Spinal cord (tissue), 10 donors: Measurements from ENCODE around the gene PSAP. TPM values are rescaled to one million over a fixed set of nuclear protein-coding genes. Genes with fewer than 3 reads are reported as not detected.
A peak's percentile ranks its signal among the peaks of the same experiment; 100 is the strongest.

ENCODE experiments used
- DNase-seq, 6 donors: peaks; one replicate each; pipeline versions ENCODE4 v3.0.0 to v3.0.0-alpha.2; 2013 to 2015; ENCODE audit warnings: low spot score in 6 of 6, low read depth in 4 of 6
- H3K27ac ChIP-seq: one replicate; pipeline ENCODE4 v1.5.1; 2013; ENCODE audit warnings: low read depth, low read length, control low read depth
- H3K27me3 ChIP-seq: one replicate; pipeline ENCODE4 v1.6.1; 2013; ENCODE audit warnings: low read length; ENCODE audit not compliant: control insufficient read depth, insufficient read depth
- H3K36me3 ChIP-seq: one replicate; pipeline ENCODE4 v1.6.1; 2013; ENCODE audit warnings: low read length; ENCODE audit not compliant: control insufficient read depth, insufficient read depth
- H3K4me1 ChIP-seq: one replicate; pipeline ENCODE4 v1.6.1; 2013; ENCODE audit warnings: low read length; ENCODE audit not compliant: control insufficient read depth, insufficient read depth
- H3K4me3 ChIP-seq: one replicate; pipeline ENCODE4 v1.5.1; 2013; ENCODE audit warnings: low read depth, low read length, control low read depth
- H3K9me3 ChIP-seq: one replicate; pipeline ENCODE4 v1.6.1; 2013; ENCODE audit warnings: low read length; ENCODE audit not compliant: control insufficient read depth, insufficient read depth
- WGBS: methylation state at CpG from one replicate; pipeline ENCODE4 v1.1.5; 2013; ENCODE audit warnings: missing lambda C conversion rate; ENCODE audit not compliant: insufficient coverage; 5-methylcytosine and 5-hydroxymethylcytosine counted together
- polyA plus RNA-seq, 2 donors: library from polyadenylated mRNA; unstranded; fragments of 120-200 nt; gene quantifications; one replicate each; pipeline ENCODE4 v1.2.1, GENCODE V29; 2013; ENCODE audit not compliant: insufficient read length in 2 of 2
- total RNA-seq, 2 donors: library from RNA; depleted of rRNA in 1 of 2; stranded (reverse); fragments of 120-200 nt in 1 of 2; fragments of >200 nt in 1 of 2; gene quantifications; one replicate each; pipeline versions ENCODE4 v1.2.3 to v1.2.4, GENCODE V29; 2013 to 2014
- donor health status: healthy.

PSAP gene
- total and polyA plus RNA-seq, 4 donors, result 882 to 1,358 (median 1,236) TPM

GRCh38 chr10:71847418-71847817 lies 3.6 kb downstream of the PSAP start:
- Histone ChIP-seq H3K9me3 (no peaks in the 10 kb centered on the region), H3K4me1 (peaks cover 39% of the 10 kb centered on the region), H3K36me3 (no peaks in the 10 kb centered on the region), H3K4me3 (no peak overlapping the region), H3K27ac (no peak overlapping the region), H3K27me3 (no peaks in the 10 kb centered on the region)
- WGBS, result 93% methylated on average over 5 of the region's 8 CpGs
- no peak for DNase-seq

DNA sequence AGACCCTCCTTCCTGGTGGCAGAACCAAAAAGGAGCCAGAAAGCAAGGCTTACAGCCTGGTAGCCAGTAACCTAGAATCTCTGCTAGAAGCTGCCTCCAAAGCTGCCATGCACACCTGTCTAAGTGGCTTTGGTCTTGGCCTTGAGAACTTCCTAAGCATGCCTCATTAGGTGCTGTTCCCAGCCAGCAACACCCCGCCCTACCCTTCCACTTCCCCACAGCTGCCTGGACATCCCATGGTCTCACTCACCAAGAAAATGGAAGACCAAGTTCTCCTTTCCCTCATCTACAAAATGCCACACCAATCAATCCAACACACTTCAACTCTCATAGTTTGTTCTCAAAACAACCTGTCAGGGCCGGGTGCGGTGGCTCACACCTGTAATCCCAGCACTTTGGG lies 4.2 kb downstream of the PSAP start:
- Histone ChIP-seq H3K4me1 (peaks cover 40% of the 10 kb centered on the region), H3K9me3 (no peaks in the 10 kb centered on the region), H3K27me3 (no peaks in the 10 kb centered on the region), H3K36me3 (no peaks in the 10 kb centered on the region), H3K27ac (peak overlapping the region; percentile 1), H3K4me3 (no peak overlapping the region)
- no peak for DNase-seq
- 95% methylated on average over 2 of the region's 3 CpGs for WGBS

- no peaks in the 10 kb centered on the region for H3K36me3 ChIP-seq
- H3K27me3 ChIP-seq, result no peaks in the 10 kb centered on the region
- no peaks in the 10 kb centered on the region for H3K9me3 ChIP-seq
- DNase-seq, result no peak
- no peak overlapping the region for H3K4me3 ChIP-seq
- H3K27ac ChIP-seq, result no peak overlapping the region
- peaks cover 46% of the 10 kb centered on the region for H3K4me1 ChIP-seq
- WGBS, result 64% methylated on average over 5 of the region's 11 CpGs
Observed at GRCh38 chr10:71845410-71846405, 5.3 kb downstream of the PSAP start.

DNA sequence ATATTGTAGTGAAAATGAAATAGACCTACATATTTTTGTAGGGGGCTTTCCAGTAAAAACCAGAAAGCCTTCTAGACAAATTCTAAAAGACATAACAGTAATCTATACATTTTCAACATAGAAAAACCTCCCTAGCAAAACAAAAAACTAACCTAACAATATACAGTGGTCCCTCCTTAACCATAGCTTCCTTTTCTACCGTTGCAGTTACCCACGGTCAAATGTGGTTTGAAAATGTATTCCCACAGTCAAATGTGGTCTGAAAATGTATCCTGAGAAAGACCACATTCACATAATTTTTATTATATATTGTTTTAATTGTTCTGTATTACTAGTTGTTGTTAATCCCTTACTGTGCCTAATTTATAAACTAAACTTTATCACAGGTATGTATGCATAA lies 6.4 kb downstream of the PSAP start:
- Histone ChIP-seq H3K4me3 (no peak overlapping the region), H3K9me3 (no peaks in the 10 kb centered on the region), H3K4me1 (peaks cover 51% of the 10 kb centered on the region), H3K27me3 (no peaks in the 10 kb centered on the region), H3K27ac (no peak overlapping the region), H3K36me3 (no peaks in the 10 kb centered on the region)
- no CpG with 5 or more reads among the region's 2 CpGs for WGBS
- DNase-seq, result no peak

DNA sequence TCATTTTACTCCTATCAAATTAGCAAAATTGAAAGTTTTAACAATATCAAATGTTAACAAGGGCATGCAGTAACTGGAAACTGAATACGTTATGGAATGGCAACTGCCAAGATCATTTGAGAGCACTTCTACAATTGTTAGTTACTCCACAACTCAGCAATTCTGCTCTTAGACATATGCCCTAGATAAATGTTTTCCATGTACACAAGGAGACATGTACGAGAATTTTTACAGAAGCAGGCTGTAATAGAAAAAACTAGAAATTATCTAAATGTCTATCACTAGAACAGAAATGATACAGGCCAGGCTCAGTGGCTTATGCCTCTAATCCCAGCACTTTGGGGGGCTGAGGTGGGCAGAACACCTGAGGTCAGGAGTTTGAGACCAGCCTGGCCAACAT lies 7.0 kb downstream of the PSAP start:
- WGBS, result 60% methylated on average over 1 of the region's 2 CpGs
- Histone ChIP-seq H3K9me3 (no peaks in the 10 kb centered on the region), H3K27me3 (no peaks in the 10 kb centered on the region), H3K36me3 (no peaks in the 10 kb centered on the region), H3K27ac (no peak overlapping the region), H3K4me1 (peaks cover 52% of the 10 kb centered on the region), H3K4me3 (no peak overlapping the region)
- DNase-seq, result no peak

- Histone ChIP-seq H3K36me3 (peaks cover 5% of the 10 kb centered on the region), H3K27ac (peak overlapping the region; percentile 40), H3K27me3 (no peaks in the 10 kb centered on the region), H3K9me3 (no peaks in the 10 kb centered on the region), H3K4me3 (no peak overlapping the region), H3K4me1 (peaks cover 59% of the 10 kb centered on the region)
- DNase-seq, result no peak
- 78% methylated on average over 3 of the region's 14 CpGs for WGBS
Observed at GRCh38 chr10:71842856-71843686, 8.0 kb downstream of the PSAP start.

DNA sequence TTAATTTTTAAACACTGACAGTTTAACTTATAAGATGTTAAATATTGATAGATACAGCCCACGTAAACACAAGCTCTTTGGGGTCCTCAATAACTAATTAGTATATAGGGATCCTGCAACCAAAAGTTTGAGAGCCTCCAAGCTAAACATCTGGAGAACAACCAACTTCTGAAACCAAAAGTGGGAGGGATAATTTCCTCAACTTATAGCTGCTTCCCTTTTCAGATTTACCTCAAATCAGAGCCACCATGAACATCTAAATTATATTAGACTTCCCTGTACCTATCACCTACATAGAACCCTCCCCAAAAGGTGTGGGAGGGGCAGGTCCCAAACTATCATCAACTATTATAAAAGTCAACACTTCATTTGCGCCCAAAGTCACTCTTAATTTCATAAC lies 8.6 kb downstream of the PSAP start:
- WGBS, result no CpG with 5 or more reads among the region's 2 CpGs
- H3K36me3 ChIP-seq, result peaks cover 10% of the 10 kb centered on the region
- H3K27me3 ChIP-seq, result no peaks in the 10 kb centered on the region
- no peaks in the 10 kb centered on the region for H3K9me3 ChIP-seq
- DNase-seq, result no peak
- H3K27ac ChIP-seq, result no peak overlapping the region
- peaks cover 61% of the 10 kb centered on the region for H3K4me1 ChIP-seq
- H3K4me3 ChIP-seq, result no peak overlapping the region

DNA sequence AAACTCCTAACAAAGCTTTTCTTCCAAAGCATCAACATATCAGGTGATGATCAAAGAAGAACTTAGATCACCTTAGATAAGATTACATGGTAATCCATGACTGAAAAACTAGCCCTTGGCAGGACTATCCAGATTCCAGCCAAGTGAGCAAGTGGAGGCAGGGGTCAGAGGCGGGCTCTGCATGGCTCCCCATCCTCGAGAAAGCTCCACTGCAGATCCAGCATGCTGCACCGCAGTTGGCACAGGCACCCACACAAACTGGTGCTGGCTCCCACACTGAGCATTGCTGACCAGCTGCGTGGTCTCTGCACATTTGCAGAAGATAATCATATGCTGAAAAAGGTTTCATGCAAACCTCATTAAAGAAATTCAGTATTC lies 10.1 kb downstream of the PSAP start:
- H3K27ac ChIP-seq, result peak overlapping the region; percentile 83
- peaks cover 10% of the 10 kb centered on the region for H3K36me3 ChIP-seq
- DNase-seq, result peak in 1 of 6 donors; percentile 59
- no peak overlapping the region for H3K4me3 ChIP-seq
- no peaks in the 10 kb centered on the region for H3K9me3 ChIP-seq
- peaks cover 67% of the 10 kb centered on the region for H3K4me1 ChIP-seq
- WGBS, result 14% methylated on average over 3 of the region's 4 CpGs
- H3K27me3 ChIP-seq, result no peaks in the 10 kb centered on the region

DNA sequence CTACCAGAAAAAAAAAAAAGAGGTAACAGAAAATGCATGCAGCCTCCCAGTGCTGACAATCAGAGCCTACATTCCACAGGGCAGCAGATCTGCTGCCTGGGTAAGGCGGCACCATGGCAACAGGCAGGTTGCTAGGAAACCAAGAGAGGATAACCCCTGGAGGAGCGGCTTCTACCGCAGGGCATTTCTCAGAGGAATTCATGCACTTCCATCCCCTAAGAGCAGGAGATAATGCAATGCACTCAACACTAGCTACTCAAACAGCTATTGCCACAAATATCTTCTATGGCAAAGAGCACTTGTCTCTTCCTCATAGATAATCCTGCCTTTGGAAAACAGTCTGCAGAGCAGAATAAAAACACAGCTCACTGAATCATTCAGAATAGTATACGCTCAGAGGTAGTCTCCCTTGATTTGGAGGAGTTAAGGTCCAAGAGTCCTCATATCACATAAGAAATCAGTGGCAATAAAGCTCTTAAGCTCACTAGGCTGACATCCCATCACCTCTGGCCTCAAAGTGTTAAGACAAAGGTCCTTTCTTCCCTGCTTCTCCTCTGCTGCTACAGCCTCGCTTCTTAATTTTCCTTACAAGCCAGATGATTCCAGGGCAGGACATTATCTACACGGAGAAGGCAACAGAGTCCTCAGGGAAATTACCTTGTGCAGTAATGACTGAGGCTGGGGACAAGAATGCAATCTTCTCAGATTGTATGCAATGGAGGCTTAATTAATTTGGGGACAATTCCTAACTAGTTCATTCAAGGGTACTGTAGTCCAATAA lies 10.7 kb downstream of the PSAP start:
- Histone ChIP-seq H3K4me1 (peaks cover 65% of the 10 kb centered on the region), H3K9me3 (no peaks in the 10 kb centered on the region), H3K4me3 (no peak overlapping the region), H3K36me3 (peaks cover 10% of the 10 kb centered on the region), H3K27ac (peak overlapping the region; percentile 83), H3K27me3 (no peaks in the 10 kb centered on the region)
- DNase-seq, result peak; percentile 80 to 99 (median 92)
- 4% methylated on average over 3 of the region's 6 CpGs for WGBS
